ENCODE data around the gene MTG2.

MTG2 gene

GRCh38 chr20:62236766-62237513, 54.1 kb downstream of the MTG2 start:
- no peak for DNase-seq

GRCh38 chr20:62237514-62237800, 54.6 kb downstream of the MTG2 start:
- DNase-seq, result no peak

GRCh38 chr20:62237801-62238568, 55.2 kb downstream of the MTG2 start, which contains the start of gene OSBPL2:
Gene OSBPL2, plus strand, starts transcription at chr20:62238521. Its CDS starts 17,664 bp downstream, at chr20:62256185.
- DNase-seq, result peak; percentile 100

GRCh38 chr20:62238569-62239277, 55.9 kb downstream of the MTG2 start:
- no peak for DNase-seq

- no peak for DNase-seq
Measured at GRCh38 chr20:62239278-62239879, 56.6 kb downstream of the MTG2 start.

GRCh38 chr20:62240020-62240685, 57.3 kb downstream of the MTG2 start:
- no peak for DNase-seq

- DNase-seq, result no peak
Measured at GRCh38 chr20:62241506-62241905, 58.7 kb downstream of the MTG2 start.

- DNase-seq, result no peak
Measured at GRCh38 chr20:62242176-62242575, 59.3 kb downstream of the MTG2 start.

- DNase-seq, result no peak
Measured at GRCh38 chr20:62243106-62243505, 60.3 kb downstream of the MTG2 start.

- no peak for DNase-seq
Measured at GRCh38 chr20:62243906-62244515, 61.2 kb downstream of the MTG2 start.

- DNase-seq, result no peak
Measured at GRCh38 chr20:62244644-62245108, 61.8 kb downstream of the MTG2 start.

GRCh38 chr20:62245911-62246280, 63.1 kb downstream of the MTG2 start:
- no peak for DNase-seq

GRCh38 chr20:62246431-62246830, 63.6 kb downstream of the MTG2 start:
- DNase-seq, result no peak

GRCh38 chr20:62246872-62247652, 64.2 kb downstream of the MTG2 start:
- no peak for DNase-seq

GRCh38 chr20:62248890-62249560, 66.2 kb downstream of the MTG2 start:
- no peak for DNase-seq

GRCh38 chr20:62252342-62252966, 69.6 kb downstream of the MTG2 start:
- DNase-seq, result no peak
